HG02870 (cell line): ENCODE data around the gene HYDIN.
"Not testable (repeated sequence)": the region's sequence is repeated elsewhere in the genome, so short reads cannot be mapped to it uniquely, and the experiment has no call there.

Experiments
- ATAC-seq: cut with Tn5 transposase; IDR thresholded peaks from one replicate; pipeline ENCODE4 v1.9.1; 2021; ENCODE audit warnings: mild to moderate bottlenecking, moderate library complexity; ENCODE audit not compliant: unreplicated experiment

HYDIN gene

GRCh38 chr16:71009440-71010223, 220.9 kb downstream of the HYDIN start:
- ATAC-seq, result not testable (repeated sequence)

DNA sequence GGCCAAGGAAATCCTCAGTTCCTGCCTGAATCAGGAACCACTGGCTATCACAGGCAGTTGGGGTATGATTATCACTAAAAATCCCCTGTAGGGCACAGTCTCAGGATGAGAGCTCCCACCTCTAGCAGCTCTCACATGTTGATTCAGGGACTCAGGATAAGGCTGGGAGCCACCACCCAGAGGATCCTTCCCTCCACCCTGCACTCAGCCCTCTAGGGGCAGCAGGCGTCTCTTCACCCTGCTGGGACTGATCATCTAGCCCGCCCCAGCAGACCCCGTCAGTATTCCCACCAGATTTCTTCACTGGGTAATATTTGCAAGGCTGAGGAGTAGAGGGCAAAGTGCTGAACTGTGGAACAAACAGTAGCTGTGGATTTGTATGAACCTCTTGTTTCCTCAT, 224.0 kb downstream of the HYDIN start:
- not testable (repeated sequence) for ATAC-seq

GRCh38 chr16:70999735-71000134, 230.8 kb downstream of the HYDIN start:
- ATAC-seq, result not testable (repeated sequence)

DNA sequence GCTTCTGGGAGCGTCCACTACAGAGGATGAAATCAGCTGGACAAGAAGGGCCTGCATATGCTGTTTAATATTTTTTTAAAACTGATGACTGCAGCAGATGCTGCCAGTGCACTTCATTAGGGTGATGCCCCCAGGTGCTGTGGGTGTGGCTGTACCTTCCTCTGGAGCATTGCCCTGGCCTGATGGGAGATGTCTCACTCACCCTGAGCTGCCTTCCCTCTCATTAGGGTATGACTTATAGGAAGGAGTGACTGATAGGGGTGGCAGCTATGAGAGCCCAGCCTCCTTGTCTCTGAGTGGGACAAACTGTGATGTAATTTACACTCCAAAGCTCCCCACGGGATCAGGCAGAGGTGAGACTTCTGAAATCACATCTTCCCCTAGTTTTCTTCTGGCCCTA, 234.7 kb downstream of the HYDIN start:
- not testable (repeated sequence) for ATAC-seq

DNA sequence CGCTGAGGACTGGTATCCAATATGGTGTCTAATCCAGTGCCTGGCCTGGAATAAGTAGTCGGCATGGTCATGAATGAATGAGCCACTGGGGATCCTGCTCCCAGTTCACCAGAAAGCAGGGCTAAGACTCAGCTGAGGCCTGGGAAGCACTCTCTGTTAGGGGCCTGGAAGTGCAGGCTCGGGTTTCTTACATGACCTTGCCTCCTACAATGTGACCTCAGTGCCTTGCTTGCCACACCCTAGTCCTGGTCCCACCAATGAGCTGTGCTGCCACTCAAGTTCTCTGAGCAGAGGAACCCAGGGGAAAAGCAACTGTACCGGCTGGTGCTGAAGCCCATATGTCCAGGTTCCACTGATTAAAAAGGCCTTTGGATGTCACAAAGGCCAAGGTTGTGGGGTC, 238.0 kb downstream of the HYDIN start:
- ATAC-seq, result not testable (repeated sequence)

DNA sequence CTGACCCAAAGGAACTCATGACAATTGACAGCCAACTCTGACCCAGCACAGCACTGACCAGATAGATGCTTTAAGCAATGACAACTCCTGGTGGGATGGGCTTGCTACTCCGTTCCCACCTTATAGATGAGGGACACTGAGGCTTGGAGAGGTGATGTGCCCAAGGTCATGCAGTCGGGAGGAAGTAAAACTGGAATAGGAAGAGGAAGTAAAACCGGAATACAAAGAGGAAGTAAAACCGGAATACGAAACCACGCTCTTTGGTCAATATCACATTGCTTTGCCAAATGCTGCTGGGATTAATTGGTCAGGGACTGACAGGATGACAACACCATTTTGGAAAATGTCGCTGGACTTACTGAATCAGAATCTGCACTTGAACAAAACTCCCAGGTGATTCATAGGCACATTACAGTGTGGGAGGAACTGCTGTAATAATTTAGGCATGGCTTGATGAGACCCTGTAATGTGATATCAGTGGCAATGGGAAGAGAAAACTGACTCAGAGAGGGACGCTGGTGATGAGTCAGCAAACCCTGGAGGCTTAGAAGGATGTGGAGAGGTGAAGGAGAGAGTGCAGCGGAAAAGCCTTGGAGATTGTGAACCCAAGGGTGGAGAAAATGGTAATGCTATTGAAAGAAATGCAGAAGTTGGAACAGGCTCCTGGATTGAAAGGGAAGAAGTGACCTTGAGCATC, 243.4 kb downstream of the HYDIN start:
- not testable (repeated sequence) for ATAC-seq

GRCh38 chr16:70984675-70985074, 245.8 kb downstream of the HYDIN start:
- ATAC-seq, result not testable (repeated sequence)

DNA sequence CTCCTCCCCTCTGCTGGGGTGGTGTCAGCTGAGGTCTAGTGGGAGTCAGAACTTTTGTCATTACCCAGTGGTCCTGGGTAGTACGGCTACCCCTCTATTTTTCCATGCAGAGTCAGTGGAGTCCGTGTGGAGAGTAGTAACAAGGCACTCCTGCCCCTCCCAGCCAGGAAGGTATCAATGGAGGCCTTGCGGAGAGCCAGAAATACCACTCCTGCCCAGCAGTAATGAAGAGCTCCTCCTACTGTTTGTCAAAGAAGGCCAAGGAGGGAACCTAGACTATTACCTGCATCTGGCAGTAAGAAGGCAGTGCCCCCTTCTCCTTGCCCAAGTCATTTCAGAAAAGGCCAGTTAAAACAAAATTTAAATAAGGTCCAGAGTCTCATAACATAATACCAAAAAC, 262.2 kb downstream of the HYDIN start:
- not testable (repeated sequence) for ATAC-seq

GRCh38 chr16:70960169-70960568, 270.4 kb downstream of the HYDIN start:
- ATAC-seq, result not testable (repeated sequence)

DNA sequence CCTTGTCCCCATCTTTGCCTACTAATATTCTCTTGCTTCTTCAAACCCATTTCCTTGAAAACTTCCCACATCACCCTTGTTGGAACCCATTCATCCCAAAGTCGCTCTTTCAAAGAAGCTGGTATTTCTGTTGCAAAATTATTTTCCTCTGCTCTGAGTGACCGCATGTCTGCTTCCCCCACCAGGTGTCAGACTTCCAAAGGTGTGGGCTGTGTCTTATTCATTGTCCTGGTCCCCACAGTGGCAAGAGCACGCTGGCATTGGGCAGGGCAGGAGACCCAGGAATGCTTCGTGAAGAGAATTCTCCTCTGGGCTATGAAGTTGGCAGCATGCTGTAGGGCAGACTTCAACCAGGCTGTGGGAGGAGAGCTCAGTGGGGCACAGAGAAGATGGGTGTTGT, 275.6 kb downstream of the HYDIN start:
- ATAC-seq, result not testable (repeated sequence)

DNA sequence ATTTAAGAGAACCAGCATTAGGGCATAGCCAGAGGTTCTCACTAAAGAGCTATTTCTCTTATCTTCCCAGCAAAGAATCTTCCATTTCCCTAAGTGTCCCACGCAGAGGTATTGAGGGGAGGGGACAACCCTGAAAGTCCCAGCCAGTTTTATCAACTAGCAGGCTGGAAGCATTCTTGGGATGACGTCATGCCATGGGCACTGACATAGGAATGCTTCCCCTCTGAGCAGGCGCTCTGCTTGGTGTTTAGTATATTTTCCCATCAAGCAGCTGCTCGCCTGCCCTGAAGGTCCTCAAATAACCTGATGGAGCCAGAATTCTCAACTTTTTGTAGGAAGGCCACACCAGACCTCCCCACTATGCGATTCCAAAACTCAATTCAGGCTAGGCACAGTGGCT, 276.7 kb downstream of the HYDIN start:
- not testable (repeated sequence) for ATAC-seq

DNA sequence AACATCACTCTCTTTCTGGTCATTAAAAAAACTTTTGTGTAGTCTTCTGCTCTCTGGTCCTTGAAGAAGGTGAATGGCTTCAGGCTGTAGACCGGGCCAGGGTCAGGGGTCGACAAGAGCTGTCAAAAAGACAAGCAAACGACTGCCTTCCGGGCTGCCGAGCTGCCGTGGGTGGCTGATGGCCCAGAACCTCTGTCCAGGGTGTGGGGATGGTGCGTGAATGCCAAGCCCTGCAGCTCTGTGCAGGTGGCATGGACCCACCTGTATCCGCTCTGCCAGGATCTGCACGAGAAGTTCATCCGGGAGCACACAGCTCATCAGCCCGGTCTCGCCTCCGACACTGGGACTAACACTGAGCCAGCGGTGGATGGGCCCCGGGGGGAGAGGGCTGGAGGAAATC, 287.0 kb downstream of the HYDIN start:
- ATAC-seq, result not testable (repeated sequence)

GRCh38 chr16:70939690-70940359, 290.7 kb downstream of the HYDIN start:
- ATAC-seq, result not testable (repeated sequence)

DNA sequence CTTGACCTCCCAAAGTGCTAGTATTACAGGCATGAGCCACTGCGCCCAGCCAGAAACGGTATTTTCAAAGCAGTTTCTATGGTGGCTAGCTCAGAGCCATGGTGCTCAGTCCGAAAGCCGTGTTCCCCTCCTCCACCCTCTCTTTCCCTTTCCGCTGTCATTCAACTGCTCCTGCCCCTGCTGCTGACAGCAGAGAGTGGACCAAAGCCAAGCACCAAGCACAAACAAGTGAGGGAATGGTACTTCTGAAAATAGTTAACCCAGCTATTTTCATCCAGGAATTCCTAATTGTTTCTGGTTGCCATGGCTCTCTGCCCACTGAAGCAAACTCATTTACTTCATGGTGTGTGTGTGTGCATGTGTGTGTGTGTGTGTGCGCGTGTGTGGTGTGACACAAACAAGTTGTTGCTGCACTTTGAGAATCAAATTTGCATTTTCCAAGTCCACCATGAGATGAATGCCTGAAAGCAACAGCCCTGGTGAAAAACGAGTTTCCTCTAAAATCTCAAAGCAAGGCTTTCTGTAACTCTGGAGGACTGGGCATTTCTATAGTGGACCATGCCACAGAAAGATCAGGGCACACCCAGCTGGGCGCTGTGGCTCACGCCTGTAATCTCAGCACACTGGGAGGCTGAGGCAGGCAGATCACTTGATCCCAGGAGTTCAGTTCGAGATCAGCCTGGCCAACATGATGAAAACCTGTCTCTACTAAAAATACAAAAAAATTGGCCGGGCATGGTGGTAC, 293.6 kb downstream of the HYDIN start:
- ATAC-seq, result not testable (repeated sequence)

- not testable (repeated sequence) for ATAC-seq
These were observed 295.2 kb downstream of the HYDIN start for GRCh38 chr16:70935325-70935724.

DNA sequence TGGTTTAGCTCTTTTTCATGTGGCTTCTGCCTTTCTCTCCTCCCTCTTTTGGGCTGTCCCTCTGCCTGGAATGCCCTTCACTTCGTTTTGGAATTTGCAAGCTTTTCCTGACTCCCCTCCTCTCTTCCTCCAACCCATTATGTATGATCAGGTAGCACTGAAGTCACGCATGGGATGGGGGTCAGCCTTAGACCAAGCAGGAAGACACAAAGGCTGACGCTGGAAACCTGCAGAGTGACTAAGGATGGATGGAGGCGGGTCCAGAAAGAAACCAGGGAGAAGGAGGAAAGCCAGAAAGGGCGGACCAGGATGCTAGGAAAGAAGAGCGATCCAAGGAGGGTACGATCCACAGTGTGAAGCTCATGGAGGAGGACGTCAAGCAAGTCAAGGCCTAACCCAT, 296.8 kb downstream of the HYDIN start:
- not testable (repeated sequence) for ATAC-seq

- ATAC-seq, result not testable (repeated sequence)
These were observed 299.8 kb downstream of the HYDIN start for GRCh38 chr16:70930757-70931156.

DNA sequence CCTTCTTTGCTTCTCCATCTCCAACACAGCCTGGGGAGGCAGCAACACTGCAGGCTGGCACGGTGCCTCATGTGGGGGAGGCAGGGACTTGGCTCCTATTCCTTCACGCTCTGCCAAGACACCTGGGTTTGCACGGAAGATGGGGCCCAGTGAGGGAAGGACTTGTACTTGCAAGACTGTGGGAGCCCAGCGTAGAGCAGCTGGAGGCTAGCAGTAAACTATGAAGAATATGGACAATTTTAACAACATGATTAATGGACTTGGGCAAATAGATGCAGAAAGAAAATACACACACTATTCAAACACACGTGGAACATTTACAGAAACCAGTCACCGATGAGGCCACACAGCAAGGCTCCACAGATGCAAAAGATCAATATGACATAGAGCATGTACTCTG, 308.4 kb downstream of the HYDIN start:
- not testable (repeated sequence) for ATAC-seq

DNA sequence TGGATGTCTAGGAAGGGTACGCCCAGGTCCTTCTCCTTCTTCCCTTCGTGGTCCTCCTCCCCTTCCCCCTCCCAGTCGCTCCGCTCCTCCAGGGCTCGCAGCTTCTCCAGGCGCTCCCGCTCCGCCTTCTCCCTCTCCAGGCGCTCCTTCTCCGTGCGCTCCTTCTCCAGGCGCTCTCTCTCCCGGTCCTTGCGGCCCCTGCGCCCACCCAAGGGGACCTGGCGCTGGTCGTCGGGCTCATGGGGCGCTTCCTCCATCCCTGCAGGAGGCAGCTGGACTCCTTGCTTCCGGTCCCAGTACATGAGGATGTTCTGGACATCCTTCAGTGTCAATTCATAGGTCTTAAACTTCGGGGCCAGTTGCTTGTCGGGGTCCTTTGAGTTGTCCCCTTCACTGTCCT, 309.9 kb downstream of the HYDIN start:
- not testable (repeated sequence) for ATAC-seq

GRCh38 chr16:70888208-70888607, 342.3 kb downstream of the HYDIN start:
- not testable (repeated sequence) for ATAC-seq

- ATAC-seq, result not testable (repeated sequence)
These were observed 345.9 kb downstream of the HYDIN start for GRCh38 chr16:70884652-70885051.
